Fibroblast of mammary gland (primary cell): ENCODE measurements around the gene GCNA.

Experiments
- DNase-seq: peaks from one replicate; pipeline ENCODE4 v3.0.0-alpha.2; 2010; ENCODE audit warnings: low read depth
- H3K4me3 ChIP-seq: 2 replicates; pipeline ENCODE4 v1.5.1; 2011; ENCODE audit warnings: low read depth, mild to moderate bottlenecking, low read length, moderate library complexity; ENCODE audit not compliant: control insufficient read depth
- CTCF ChIP-seq: conservative IDR thresholded peaks from 2 replicates; pipeline ENCODE4 v1.5.1; 2011; ENCODE audit warnings: low read depth, low read length, inconsistent platforms; ENCODE audit not compliant: control insufficient read depth, insufficient read depth

GCNA gene

GRCh38 chrX:71615056-71615455, 36.8 kb downstream of the GCNA start:
- TF ChIP-seq CTCF, result no peak
- H3K4me3 ChIP-seq, result no peak overlapping the region
- DNase-seq, result no peak

- DNase-seq, result no peak
- TF ChIP-seq CTCF, result no peak
- no peak overlapping the region for H3K4me3 ChIP-seq
These were observed 37.7 kb downstream of the GCNA start for GRCh38 chrX:71615954-71616353.

- DNase-seq, result no peak
- no peak overlapping the region for H3K4me3 ChIP-seq
- TF ChIP-seq CTCF, result no peak
These were observed 38.7 kb downstream of the GCNA start for GRCh38 chrX:71616672-71617529.

DNA sequence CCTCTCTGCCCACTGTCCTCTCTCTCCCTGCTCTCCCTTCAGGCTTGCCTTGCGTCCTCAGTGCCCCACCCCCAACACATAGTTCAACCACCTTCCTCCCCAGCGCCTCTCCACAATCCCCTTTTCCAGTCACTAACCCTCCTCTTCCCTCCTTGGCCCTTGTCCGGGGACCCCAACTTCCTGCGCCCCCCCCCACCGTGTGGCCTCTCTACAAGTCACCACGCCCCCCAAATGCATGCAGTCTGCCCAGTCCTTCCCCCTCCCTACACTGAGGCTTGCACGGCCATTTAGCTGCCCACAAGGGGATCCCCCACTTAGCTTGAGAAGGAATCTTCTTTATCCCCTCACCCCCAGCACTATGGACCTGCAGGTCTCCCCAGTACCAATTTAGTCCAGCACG, 39.5 kb downstream of the GCNA start:
- DNase-seq, result no peak
- TF ChIP-seq CTCF, result no peak
- H3K4me3 ChIP-seq, result no peak overlapping the region

GRCh38 chrX:71618303-71618721, 40.1 kb downstream of the GCNA start, which contains the start of gene CXCR3:
CXCR3 (minus strand) TSS chrX:71618511; CDS start chrX:71618449, 62 bp downstream.
- DNase-seq, result no peak
- H3K4me3 ChIP-seq, result no peak within 1 kb of the TSS
- TF ChIP-seq CTCF, result no peak

DNA sequence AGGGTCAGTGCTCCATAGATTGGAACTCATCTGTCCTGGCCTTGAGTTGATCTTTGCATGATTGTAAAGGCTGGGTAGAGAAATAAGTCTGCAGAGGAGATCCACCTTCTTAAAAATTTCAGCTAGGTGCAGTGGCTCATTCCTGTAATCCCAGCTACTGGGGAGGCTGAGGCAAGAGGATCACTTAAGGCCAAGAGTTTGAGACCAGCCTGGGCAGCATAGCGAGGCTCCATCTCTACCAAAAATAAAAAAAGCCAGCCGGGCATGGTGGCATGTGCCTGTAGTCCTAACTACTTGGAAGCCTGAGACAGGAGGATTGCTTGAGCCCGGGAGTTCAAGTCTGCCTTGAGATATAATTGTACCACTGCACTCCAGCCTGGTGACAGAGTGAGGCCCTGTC, 40.5 kb downstream of the GCNA start:
- no peak overlapping the region for H3K4me3 ChIP-seq

More for the DNA sequence above, 40.5 kb downstream of the GCNA start:
- no peak for DNase-seq
- TF ChIP-seq CTCF, result no peak
